NB4 (cell line): ENCODE measurements around the gene RNF8.

Experiments
- MAX ChIP-seq: IDR thresholded peaks from 2 replicates; pipeline ENCODE4 v1.6.1; 2011; ENCODE audit warnings: low read depth, low read length
- MYC ChIP-seq: IDR thresholded peaks from 2 replicates; pipeline ENCODE4 v1.6.1; 2011; ENCODE audit warnings: low read depth, low read length
- POLR2A ChIP-seq: IDR thresholded peaks from 2 replicates; pipeline ENCODE4 v1.6.1; 2011; ENCODE audit warnings: mild to moderate bottlenecking; ENCODE audit not compliant: insufficient read length; ENCODE audit errors: extremely low read depth
- TF ChIP-seq, protein P1 (sequence below): IDR thresholded peaks from one replicate; pipeline ENCODE4 v1.5.1; 2012; ENCODE audit warnings: low read depth, low read length

DNA sequence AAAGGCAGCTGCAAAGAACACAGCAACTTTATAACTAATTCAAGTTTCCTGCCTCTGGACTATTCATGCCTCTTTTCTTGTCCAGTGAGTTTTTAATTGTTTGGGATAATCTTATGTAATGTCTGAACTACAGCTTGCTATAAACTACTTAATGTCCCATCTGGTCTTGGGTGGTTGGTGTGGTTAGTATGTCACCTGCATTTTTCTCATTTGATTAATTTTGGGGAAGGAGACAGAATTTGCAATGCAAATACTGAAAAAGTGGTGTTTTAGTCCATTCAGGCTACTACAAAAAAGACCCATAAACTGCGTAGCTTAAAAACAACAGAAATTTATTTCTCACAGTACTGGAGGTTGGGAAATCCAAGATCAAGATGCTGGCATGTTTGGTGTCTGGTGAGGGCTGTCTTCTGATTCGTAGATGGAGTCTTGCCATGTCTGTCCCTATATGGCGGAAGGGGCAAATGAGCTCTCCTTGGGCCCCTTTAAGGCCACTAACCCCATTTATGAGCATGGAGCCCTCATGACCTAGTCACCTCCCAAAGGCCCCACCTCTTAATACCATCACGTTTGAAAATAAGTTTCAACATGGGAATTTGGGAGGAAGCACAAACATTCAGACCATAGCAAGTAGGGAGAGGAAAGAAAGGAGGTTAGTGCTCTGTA, 22.4 kb downstream of the RNF8 start:
- TF ChIP-seq, protein P1, sequence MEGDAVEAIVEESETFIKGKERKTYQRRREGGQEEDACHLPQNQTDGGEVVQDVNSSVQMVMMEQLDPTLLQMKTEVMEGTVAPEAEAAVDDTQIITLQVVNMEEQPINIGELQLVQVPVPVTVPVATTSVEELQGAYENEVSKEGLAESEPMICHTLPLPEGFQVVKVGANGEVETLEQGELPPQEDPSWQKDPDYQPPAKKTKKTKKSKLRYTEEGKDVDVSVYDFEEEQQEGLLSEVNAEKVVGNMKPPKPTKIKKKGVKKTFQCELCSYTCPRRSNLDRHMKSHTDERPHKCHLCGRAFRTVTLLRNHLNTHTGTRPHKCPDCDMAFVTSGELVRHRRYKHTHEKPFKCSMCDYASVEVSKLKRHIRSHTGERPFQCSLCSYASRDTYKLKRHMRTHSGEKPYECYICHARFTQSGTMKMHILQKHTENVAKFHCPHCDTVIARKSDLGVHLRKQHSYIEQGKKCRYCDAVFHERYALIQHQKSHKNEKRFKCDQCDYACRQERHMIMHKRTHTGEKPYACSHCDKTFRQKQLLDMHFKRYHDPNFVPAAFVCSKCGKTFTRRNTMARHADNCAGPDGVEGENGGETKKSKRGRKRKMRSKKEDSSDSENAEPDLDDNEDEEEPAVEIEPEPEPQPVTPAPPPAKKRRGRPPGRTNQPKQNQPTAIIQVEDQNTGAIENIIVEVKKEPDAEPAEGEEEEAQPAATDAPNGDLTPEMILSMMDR = no peak
- TF ChIP-seq MAX = no peak
- TF ChIP-seq POLR2A = no peak
- no peak for TF ChIP-seq MYC
